Astrocyte of the spinal cord (primary cell): ENCODE data around the gene IQSEC3.

ENCODE experiments used
- DNase-seq: peaks from one replicate; pipeline ENCODE4 v3.0.0; 2011; ENCODE audit warnings: low read depth, low spot score
- H3K4me3 ChIP-seq: 2 replicates; pipeline ENCODE4 v1.5.1; 2011; ENCODE audit warnings: low read depth, mild to moderate bottlenecking, low read length, moderate library complexity
- CTCF ChIP-seq: IDR thresholded peaks from 2 replicates; pipeline ENCODE4 v1.5.1; 2012; ENCODE audit warnings: low read depth, mild to moderate bottlenecking, low read length, inconsistent platforms
- in situ Hi-C: cut with HindIII; loops from 2 replicates; pipeline ENCODE4 v1.10.0; 2017; ENCODE audit warnings: low sequenced_read_pairs

The IQSEC3 gene

GRCh38 chr12:197347-197746 is 130.8 kb downstream of the IQSEC3 start:
- no peak overlapping the region for H3K4me3 ChIP-seq
- no peak for TF ChIP-seq CTCF
- DNase-seq: no peak
- in situ Hi-C loops: no loop called here

- no peak for DNase-seq
- H3K4me3 ChIP-seq: no peak overlapping the region
- TF ChIP-seq CTCF: no peak
- in situ Hi-C loops: no loop called here
Observed at GRCh38 chr12:197911-198695, 131.5 kb downstream of the IQSEC3 start.

DNA sequence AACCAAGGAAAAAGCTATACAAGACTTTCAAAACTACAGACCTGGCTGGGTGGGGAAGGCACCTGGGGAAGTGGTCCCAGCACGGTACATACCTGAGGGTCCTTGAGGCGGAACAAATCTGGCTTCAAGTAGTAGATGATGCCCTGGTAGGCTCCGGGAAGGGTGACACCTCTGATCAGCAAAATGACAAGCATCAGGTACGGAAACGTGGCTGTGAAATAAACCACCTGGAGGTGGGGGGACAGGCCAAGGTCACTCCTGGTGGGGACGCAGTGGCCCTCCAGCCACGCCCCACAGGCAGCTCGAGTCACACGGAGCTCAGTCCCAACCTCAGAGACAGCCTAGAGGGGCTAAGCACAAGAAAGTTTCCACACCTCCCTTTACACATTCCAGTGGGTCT is 132.1 kb downstream of the IQSEC3 start:
- in situ Hi-C loops: no loop called here

DNA sequence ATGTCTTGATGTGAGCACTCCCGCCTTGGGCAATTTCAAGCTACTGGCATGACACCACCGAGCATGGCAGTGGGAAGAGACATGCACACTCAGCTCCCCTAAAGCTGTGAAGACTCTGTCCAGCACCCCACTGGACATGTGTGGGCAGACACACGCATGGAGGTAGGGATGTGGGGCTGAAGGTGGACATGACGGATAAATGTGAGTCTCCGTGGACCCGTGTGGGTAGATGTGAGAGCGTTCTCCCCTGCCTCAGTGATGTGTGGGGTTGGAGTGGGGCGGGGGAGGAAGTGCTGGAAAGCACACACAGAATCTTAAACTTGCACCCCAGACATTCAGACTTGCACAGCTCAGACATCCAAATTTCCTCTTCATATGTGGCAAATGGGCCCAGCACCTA is 134.8 kb downstream of the IQSEC3 start:
- no peak for DNase-seq
- H3K4me3 ChIP-seq: no peak overlapping the region
- in situ Hi-C loops: no loop called here
- TF ChIP-seq CTCF: no peak

More for the DNA sequence above, 132.1 kb downstream of the IQSEC3 start:
- DNase-seq: no peak
- no peak for TF ChIP-seq CTCF
- no peak overlapping the region for H3K4me3 ChIP-seq

DNA sequence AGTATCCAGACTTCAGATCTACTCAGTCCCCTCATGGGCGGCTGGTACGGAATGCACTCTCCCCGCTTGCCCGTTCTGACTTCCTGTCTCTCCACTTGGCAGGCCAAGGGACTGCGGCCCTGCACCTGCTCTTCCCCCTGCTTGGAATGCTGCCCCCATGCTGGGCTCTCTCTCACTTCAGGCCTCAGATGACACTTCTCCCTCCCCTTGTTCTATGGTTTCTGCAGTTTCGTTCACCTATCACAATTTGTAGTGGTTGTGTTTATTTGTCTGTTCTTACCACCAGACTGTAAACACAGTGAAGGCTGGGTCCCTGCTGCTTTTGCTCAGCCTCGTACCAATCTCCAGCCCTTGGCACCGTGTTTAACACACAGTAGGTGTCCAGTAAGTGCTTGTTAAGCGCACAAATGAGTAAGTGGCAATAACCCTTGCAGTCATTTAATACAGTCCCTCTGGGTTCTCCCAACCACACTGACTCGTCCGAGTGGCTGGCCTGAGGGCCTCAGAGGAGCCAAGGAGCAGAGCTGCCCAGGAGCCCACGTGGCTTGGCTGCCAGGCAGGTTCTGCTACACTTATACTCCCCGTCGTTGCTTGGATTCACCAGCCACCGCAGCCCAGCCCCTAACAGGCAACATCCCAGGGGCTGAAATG is 135.6 kb downstream of the IQSEC3 start:
- no peak overlapping the region for H3K4me3 ChIP-seq
- no peak for TF ChIP-seq CTCF
- DNase-seq: no peak
- in situ Hi-C loops: no loop called here

GRCh38 chr12:203074-203461 is 136.5 kb downstream of the IQSEC3 start:
- H3K4me3 ChIP-seq: no peak overlapping the region
- in situ Hi-C loops: no loop called here
- no peak for TF ChIP-seq CTCF
- DNase-seq: no peak
